Activated T-cell treated with anti-CD3 and anti-CD28 coated beads for 48 hours (primary cell): Measurements from ENCODE around the gene CBX7.

Source experiments
- DNase-seq: peaks from one replicate; pipeline ENCODE4 v3.0.0-alpha.2; 2020; ENCODE audit warnings: low read depth

Gene CBX7

DNA sequence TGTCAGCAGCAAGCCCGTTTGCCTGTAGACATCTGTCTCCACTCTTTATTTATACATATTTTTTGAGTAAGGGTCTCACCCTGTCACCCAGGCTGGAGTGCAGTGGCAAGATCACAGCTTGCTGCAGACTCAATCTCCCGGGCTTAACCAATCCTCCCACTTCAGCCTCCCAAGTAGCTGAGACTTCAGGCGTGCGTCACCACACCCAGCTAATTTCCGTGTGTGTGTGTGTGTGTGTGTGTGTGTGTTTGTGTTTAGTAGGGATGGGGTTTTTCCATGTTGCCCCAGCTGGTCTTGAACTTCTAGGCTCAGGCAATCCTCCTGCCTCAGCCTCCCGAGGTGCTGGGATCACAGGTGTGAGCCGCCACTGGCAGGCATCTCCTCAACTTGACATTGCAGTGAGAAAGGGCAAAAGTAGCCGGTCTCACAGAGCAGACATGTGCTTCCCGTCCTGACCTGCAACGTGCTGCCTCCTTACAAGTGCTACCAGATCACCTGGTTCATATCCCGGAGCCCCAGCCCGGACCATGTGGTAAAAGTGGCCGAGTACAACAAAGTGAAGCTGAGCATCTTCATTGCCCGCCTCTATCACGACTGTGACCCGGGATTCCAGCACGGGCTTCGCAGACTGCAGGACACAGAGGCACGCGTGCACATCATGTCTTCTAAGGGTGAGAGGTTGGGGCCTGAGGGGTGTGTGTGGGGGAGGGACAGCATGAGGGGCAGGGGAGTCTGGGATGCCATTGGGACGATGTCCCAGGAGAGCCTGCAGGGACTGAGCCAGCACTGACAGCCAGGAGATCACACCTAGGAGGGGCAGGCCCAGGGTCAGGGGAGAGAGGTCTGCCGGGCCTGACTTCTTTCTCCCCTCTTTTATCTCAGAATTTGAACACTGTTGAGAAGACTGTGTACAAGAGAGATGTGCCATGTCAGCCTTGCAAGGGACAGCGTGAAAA lies 61.1 kb downstream of the CBX7 start:
- DNase-seq, result no peak

DNA sequence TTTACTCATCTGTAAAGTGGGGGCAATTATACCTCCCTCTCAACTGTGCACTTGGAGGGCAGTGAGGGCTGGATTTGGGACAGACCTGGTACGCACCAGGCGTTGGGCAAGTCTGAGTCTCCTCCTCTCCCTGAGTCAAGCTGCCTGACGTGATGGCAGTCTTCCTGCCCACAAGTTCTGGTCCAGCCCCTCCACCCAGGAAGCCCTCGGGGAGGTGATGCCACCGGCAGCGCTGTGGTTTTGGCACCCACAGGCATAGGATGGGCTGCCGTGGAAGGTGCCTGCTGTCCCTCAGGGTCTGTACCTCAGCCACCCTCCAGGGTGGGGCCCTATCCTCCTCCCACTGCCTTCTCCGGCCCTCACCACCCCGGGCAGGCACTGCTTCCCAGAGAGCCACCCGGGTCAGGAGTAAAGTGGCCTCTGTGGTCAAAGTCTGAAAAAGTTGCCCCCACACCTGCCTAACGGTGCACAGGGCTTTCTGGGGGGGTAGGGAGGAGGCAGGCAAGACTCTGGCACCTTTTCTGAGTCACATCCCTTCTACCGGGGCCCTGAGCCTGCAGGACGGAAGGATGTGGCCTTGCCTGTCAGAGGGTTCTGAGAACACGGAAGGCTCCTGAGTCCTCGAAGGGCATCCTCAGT lies 61.9 kb downstream of the CBX7 start:
- DNase-seq, result peak; percentile 75

DNA sequence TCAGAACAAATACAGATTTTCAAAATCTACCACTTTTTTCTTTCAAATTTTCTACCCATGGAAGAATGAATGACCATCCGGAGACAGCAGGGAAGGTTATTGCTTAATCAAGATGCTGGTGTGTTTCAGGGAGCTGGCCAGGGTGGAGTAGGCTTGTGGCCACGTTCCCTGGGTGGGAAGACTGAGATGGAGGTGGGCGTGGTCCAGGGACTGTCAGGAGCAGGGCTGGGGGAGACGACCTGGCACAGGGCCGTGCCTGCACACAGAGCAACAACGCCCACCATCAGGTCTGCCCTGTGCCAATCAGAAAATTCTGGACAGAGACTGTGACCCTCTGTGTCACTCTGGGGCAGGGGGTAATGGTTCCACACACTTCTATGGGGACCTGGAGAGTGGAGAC lies 62.6 kb downstream of the CBX7 start:
- DNase-seq, result no peak

- DNase-seq, result no peak
These were observed 63.8 kb downstream of the CBX7 start for GRCh38 chr22:39088685-39089032.

DNA sequence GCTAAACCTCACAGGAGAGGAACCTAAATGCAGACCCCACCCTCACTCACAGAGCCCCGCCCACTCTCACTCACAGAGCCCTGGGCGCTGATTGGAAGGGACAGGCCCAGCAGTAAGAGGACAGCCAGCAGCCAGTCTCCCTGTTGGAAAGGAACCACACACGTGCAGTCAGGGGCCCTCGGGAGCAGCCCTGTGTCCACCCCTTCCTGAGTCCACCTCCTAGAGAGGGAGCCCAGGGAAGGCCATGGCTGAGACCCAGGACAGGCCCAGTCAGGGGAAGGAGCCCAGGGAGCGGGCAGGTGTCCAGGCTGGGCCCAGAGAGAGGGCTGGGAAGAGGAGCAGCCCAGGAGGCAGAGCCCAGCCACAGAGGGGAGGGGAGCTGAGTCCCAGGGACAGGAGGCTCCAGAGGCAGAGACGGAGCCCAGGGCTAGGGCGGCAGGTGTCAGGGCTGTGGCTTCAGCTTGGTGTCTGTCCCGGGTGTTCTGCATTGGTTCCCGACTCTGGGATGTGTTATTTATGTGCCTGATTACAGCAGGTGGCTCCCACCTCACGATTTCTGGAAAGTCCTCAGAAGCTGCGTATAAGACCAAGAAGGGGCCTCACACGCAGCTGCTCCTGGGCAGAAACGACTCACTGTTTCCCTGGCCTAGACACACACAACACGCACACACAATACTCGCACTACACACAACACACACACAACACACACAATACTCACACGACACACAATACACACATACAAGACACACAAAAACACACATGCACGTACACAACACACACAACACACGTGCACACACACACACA lies 64.4 kb downstream of the CBX7 start:
- no peak for DNase-seq

DNA sequence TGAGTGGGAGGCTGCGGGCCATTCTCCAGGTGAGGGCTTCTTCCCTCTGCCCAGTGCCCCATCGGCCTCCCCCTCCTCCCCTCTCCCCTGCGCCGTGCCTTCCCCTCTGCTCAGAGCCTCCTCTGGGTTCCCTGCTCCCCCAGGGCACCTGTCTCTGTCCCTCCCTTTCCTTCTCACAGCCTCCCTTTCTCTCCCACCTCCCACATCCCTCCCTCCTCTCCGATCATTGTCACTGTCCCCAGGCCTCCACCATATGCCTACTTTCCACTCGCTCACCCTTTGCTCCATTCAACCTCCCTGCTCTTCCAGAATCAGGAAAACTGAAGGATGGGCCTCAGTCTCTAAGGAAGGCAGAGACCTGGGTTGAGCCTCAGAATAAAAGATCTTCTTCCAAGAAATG lies 65.4 kb downstream of the CBX7 start:
- no peak for DNase-seq

- no peak for DNase-seq
These were observed 67.8 kb downstream of the CBX7 start for GRCh38 chr22:39084666-39085065.

DNA sequence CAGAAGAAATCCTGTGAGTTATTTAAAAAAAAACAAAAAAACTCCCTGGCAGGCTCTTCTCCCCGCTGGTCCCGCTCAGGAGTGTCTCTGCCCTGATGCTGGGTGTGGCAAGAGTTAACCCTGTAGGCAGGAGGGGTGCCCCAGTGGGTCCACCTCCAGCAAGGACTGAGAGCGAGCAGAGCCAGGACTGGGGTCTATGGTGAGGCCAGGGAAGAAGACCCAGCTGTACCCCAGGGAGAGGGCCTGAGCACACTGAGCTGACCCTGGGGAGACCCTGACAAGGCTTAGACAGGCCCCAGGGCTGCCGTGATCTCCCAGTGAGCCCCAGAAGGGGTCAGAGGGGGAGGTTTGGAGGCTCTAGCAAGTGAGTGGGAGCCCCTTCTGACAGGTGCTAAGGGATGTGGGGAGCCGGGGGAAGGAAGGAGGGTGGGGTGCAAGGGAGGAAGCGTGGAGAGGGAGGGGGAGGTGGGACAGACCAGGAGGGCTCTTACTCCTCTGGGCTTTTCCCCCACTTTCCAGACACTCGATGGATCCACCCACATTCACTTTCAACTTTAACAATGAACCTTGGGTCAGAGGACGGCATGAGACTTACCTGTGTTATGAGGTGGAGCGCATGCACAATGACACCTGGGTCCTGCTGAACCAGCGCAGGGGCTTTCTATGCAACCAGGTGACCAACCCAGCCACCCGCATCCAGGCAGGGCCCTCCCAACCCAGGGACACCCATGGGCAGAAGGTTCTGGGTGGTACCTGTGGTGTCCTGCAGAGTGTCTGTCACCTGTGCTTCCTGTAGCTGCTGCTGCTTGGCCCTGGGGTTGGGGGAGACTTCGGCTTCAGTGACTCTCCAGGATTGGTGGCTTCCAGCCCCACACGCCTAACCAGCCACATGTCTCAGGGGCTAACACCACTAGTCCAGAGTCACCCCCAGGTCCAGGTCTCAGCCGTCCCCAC lies 69.0 kb downstream of the CBX7 start:
- DNase-seq, result no peak

GRCh38 chr22:39081598-39081997 lies 70.9 kb downstream of the CBX7 start:
- DNase-seq, result no peak

GRCh38 chr22:39081016-39081415 lies 71.5 kb downstream of the CBX7 start:
- DNase-seq, result no peak
